Measurements from ENCODE around the gene PCDHB3. TPM values are rescaled to one million over a fixed set of nuclear protein-coding genes. Genes with fewer than 3 reads are reported as not detected.
"Not testable (repeated sequence)": the region's sequence is repeated elsewhere in the genome, so short reads cannot be mapped to it uniquely, and the experiment has no call there.

The PCDHB3 gene
- total RNA-seq: 1.4 TPM

DNA sequence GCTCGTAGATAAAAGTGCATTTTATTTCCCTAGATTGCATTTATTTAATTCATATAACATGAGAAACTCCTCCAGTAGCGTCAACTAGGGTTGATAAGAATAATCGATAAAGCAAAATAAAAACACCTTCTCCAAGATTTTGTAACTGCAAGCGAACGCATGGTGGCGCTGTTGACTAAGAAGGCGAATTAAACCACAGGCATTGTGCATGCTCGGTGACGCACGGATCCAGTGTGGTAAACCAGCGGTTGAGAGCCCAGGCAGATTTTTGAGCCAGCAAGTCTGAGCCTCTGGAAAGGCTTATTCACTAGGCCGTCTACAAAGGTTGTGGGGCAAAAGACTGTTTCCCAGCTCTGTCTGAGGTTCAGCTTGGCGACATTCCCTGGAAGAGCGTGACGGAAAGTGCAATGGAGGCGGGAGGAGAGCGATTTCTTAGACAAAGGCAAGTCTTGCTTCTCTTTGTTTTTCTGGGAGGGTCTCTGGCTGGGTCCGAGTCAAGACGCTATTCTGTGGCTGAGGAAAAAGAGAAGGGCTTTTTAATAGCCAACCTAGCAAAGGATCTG is at the start of gene PCDHB3:
TSS of gene PCDHB3 (plus strand) at position 231 of the 563 bp plus-strand sequence. CDS start at position 408, 177 bp downstream.
- no peak for DNase-seq (ENCODE audit: low spot score)

- DNase-seq (ENCODE audit: low spot score): no peak
Observed at GRCh38 chr5:141050622-141051520, 49.4 kb upstream of the PCDHB3 start, which contains the start of gene PCDHB1. Gene PCDHB1 (plus strand): TSS chr5:141051374. CDS start chr5:141051471, 97 bp downstream.

GRCh38 chr5:141051521-141051866 is 48.8 kb upstream of the PCDHB3 start:
- DNase-seq (ENCODE audit: low spot score): no peak

GRCh38 chr5:141077826-141078225 is 22.4 kb upstream of the PCDHB3 start:
- DNase-seq (ENCODE audit: low spot score): no peak

DNA sequence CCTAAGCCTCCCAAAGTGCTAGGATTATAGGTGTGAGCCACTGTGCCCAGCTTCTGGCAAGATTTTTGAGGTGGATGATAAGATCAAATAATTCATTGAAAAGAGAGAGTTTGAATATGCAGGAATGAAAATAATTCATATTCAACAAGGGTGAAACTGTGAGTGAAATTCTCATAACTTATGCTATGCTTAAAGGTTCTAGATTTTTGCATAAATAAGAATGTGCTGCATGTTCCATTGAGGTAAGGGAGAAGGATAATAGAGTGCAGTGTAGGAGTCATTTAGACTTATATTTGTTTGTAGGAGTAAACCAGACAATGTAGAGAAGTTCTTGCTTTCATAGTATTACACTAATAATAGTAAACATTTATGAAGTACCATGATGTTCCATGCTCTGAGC is 18.0 kb upstream of the PCDHB3 start:
- no peak for DNase-seq (ENCODE audit: low spot score)

GRCh38 chr5:141084487-141084989 is 15.7 kb upstream of the PCDHB3 start:
- DNase-seq (ENCODE audit: low spot score): peak; percentile 29

GRCh38 chr5:141094481-141095262 is 5.6 kb upstream of the PCDHB3 start, which contains the start of gene PCDHB2:
Gene PCDHB2 (plus strand): TSS chr5:141094615. CDS start chr5:141094791, 176 bp downstream.
- DNase-seq (ENCODE audit: low spot score): no peak

GRCh38 chr5:141095263-141095641 is 5.0 kb upstream of the PCDHB3 start:
- no peak for DNase-seq (ENCODE audit: low spot score)

DNA sequence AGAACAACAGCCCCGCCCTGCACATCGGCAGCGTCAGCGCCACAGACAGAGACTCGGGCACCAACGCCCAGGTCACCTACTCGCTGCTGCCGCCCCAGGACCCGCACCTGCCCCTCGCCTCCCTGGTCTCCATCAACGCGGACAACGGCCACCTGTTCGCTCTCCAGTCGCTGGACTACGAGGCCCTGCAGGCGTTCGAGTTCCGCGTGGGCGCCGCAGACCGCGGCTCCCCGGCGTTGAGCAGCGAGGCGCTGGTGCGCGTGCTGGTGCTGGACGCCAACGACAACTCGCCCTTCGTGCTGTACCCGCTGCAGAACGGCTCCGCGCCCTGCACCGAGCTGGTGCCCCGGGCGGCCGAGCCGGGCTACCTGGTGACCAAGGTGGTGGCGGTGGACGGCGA is 4.1 kb upstream of the PCDHB3 start:
- DNase-seq (ENCODE audit: low spot score): not testable (repeated sequence)

- DNase-seq (ENCODE audit: low spot score): not testable (repeated sequence)
Observed at GRCh38 chr5:141096586-141096985, 3.7 kb upstream of the PCDHB3 start.

DNA sequence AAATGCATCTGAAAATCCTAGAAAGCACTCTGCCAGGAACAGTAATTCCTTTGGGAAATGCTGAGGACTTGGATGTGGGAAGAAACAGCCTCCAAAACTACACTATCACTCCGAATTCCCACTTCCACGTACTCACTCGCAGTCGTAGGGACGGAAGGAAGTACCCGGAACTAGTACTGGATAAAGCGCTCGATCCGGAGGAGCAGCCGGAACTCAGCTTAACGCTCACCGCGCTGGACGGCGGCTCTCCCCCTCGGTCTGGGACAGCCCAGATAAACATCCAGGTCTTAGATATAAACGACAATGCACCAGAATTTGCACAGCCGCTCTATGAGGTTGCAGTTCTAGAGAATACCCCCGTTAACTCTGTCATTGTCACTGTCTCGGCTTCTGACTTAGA is 786 bp downstream of the PCDHB3 start:
- DNase-seq (ENCODE audit: low spot score): no peak

DNA sequence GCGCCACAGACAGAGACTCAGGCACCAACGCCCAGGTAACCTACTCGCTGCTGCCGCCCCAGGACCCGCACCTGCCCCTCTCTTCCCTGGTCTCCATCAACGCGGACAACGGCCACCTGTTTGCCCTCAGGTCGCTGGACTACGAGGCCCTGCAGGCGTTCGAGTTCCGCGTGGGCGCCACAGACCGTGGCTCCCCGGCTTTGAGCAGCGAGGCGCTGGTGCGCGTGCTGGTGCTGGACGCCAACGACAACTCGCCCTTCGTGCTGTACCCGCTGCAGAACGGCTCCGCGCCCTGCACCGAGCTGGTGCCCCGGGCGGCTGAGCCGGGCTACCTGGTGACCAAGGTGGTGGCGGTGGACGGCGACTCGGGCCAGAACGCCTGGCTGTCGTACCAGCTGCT is 1.8 kb downstream of the PCDHB3 start:
- DNase-seq (ENCODE audit: low spot score): not testable (repeated sequence)

GRCh38 chr5:141102471-141102870 is 2.2 kb downstream of the PCDHB3 start:
- not testable (repeated sequence) for DNase-seq (ENCODE audit: low spot score)

DNA sequence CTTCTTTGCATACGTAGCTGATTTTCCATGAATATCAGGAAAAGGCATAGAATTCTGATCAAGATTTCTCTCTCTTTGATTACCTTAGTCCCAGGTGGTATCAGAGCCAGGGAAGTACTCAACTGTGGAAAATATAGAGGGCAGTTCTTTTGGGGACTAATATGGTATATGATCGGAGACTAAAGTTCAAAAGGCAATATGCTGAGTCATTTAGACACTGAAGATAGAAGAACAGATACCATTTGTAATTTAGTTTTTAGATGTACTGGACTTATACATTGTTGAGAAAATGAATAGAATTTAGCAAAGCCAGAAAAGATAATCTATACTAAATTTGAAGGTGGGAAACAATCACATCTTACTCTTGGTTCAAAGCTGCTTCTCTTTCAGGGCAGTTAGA is 5.1 kb downstream of the PCDHB3 start:
- DNase-seq (ENCODE audit: low spot score): no peak

DNA sequence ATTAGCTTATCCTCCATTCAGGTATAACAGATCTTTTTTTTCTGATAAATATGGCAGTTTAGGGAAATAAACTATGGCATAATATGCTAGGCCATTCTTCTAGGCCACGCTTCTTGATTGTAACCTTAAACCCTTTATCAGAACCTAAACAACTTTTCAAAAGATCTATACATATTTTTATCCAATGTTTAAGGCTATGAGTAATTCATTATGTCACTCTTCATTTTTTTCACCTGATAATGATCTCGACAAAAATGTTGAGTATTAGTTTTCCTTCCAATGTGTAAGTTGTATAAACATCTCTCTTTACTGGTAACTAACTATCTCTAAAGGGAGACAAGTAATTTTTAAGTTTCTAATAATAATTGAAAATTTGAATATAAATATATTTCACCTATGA is 19.0 kb downstream of the PCDHB3 start:
- DNase-seq (ENCODE audit: low spot score): no peak

DNA sequence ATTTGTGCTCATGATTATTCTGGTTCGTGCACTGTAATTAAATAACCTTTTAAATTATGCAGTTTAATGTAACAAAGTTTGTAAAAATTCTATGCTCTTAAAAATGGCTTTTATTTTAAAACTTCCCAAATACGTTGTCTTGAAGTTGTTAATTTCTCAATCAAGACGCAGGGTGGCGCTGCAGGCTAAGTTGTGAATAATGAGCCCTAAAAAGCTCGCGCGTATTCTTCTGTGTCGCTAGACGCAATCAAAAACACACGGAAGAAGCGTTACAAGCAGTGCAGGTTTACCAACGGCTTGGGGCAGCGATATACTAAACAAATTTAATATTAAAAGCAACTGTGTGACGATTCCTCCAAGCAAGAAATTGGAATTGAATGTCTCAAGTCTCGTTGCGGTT is 21.3 kb downstream of the PCDHB3 start, which contains the start of gene PCDHB4:
TSS of gene PCDHB4 (plus strand) at position 256 of the 400 bp plus-strand sequence. CDS start 181 bp downstream, outside the sequence.
- DNase-seq (ENCODE audit: low spot score): no peak

DNA sequence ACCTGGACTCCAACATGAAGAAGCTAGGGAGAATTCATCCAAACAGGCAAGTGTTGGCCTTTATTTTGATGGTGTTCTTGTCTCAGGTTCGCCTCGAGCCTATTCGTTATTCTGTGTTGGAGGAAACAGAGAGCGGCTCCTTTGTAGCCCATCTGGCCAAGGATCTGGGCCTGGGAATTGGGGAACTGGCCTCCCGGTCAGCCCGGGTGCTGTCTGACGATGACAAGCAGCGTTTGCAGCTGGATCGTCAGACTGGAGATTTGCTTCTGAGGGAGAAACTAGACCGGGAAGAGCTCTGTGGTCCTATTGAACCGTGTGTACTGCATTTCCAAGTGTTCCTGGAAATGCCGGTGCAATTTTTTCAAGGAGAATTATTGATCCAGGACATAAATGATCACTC is 21.7 kb downstream of the PCDHB3 start:
- DNase-seq (ENCODE audit: low spot score): no peak

- not testable (repeated sequence) for DNase-seq (ENCODE audit: low spot score)
Observed at GRCh38 chr5:141123396-141124135, 23.3 kb downstream of the PCDHB3 start.

- DNase-seq (ENCODE audit: low spot score): no peak
Observed at GRCh38 chr5:141127305-141127704, 27.0 kb downstream of the PCDHB3 start.

GRCh38 chr5:141135030-141135717 is 34.9 kb downstream of the PCDHB3 start, which contains the start of gene PCDHB5:
Gene PCDHB5 (plus strand): TSS chr5:141135206. CDS start chr5:141135435, 229 bp downstream.
- DNase-seq (ENCODE audit: low spot score): peak; percentile 37
